GM21423 (cell line): ENCODE measurements around the gene HVCN1.
A peak's percentile ranks its signal among the peaks of the same experiment; 100 is the strongest.
"Not testable (repeated sequence)": the region's sequence is repeated elsewhere in the genome, so short reads cannot be mapped to it uniquely, and the experiment has no call there.

Experiments
- ATAC-seq: cut with Tn5 transposase; IDR thresholded peaks from one replicate; pipeline ENCODE4 v1.9.1; 2021; ENCODE audit warnings: mild to moderate bottlenecking, moderate library complexity; ENCODE audit not compliant: unreplicated experiment

Gene HVCN1

DNA sequence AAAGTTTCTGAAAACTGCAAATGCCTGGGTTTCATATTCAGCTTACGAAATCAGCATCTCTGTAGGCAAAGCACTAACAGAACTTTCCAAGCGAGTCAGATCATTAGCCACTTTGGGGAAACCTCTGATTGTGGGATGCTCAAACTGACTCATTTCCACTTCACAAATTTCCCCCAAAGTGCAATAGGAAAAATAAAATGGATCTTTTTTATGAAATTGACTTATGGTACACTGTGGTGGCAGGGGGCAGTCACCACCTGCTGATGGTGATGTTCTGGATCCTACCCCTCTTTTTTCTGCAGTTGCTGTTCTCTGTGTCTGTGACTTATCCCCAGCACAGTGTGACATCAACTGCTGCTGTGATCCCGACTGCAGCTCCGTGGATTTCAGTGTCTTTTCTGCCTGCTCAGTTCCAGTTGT lies 69.4 kb downstream of the HVCN1 start:
- no peak for ATAC-seq

DNA sequence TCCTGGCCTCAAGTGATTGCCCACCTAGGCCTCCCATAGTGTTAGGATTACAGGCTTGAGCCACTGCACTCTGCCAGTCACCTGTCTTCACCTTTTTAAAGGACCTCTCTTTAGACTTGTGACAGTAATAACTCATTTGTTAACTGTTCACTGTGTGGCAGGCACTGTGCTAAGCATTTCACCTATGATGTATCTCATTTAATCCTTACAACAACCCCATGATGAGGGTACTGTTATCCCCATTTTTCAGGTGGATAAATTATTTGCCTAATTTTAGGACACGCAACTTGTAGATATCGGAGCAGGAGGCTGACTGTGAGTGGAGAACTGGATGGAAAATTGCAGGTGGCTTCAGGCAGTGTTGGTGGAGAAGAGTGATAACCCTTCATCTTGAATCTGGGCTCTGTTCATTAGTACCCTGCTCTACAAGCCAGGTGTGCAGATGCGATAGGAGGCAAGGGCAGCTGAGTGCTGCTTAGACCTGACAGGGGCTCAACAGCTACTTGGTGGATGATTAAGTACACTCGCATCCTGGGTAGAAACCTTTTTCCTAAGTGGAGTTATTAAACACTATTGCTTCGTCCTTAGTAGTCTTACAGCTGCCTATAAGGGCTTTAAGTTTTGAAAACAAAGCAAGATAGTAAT lies 72.3 kb downstream of the HVCN1 start:
- ATAC-seq, result no peak

DNA sequence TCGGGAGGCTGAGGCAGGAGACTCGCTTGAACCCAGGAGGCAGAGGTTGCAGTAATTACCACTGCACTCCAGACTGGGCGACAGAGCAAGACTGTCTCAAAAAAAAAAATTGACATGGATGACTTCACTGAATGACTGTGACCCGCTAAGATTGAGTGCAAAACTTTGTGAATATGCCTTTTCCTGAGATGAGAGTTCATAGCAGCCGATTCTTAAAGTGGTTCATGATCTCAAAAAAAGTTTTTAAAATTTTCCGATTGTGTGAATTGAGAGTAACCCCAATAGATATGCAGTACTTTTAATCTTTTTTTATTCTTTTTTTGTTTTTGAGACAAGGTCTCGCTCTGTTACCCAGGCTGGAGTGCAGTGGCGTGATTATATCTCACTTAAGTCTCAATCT lies 73.7 kb downstream of the HVCN1 start:
- no peak for ATAC-seq

GRCh38 chr12:110613771-110614684 lies 74.9 kb downstream of the HVCN1 start, which contains the start of gene TCTN1:
TSS of gene TCTN1 (plus strand) at chr12:110614129. CDS start at chr12:110614183, 54 bp downstream.
- ATAC-seq, result peak; percentile 95

GRCh38 chr12:110613071-110613770 lies 75.7 kb downstream of the HVCN1 start:
- no peak for ATAC-seq

DNA sequence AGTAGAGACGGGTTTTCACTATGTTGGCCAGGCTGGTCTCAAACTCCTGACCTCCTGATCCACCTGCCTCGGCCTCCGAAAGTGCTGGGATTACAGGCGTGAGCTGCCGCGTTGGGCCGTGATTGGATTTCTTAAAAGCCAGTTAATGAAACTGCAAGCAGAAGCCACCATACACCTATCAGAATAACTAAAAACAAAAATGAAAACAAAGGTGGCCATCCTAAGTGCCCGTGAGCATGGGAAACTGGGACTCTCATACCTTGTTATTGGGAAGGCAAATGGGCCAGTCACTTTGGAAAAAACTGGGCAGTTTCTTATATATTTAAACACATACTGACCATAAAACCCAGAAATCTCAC lies 82.7 kb downstream of the HVCN1 start:
- no peak for ATAC-seq

- ATAC-seq, result not testable (repeated sequence)
Observed at GRCh38 chr12:110602085-110602814, 86.7 kb downstream of the HVCN1 start.

- ATAC-seq, result no peak
Observed at GRCh38 chr12:110600254-110600653, 88.7 kb downstream of the HVCN1 start.

GRCh38 chr12:110599334-110599733 lies 89.6 kb downstream of the HVCN1 start:
- ATAC-seq, result no peak
